HG02571 (cell line): ENCODE results near the gene CDC45.

Experiments
- ATAC-seq: cut with Tn5 transposase; IDR thresholded peaks from one replicate; pipeline ENCODE4 v1.9.1; 2021; ENCODE audit warnings: mild to moderate bottlenecking, moderate library complexity; ENCODE audit not compliant: unreplicated experiment

The CDC45 gene

GRCh38 chr22:19510919-19511341, 31.2 kb downstream of the CDC45 start:
- no peak for ATAC-seq

GRCh38 chr22:19513823-19514222, 34.1 kb downstream of the CDC45 start:
- no peak for ATAC-seq

GRCh38 chr22:19514831-19515565, 35.3 kb downstream of the CDC45 start:
- no peak for ATAC-seq

- ATAC-seq: no peak
Measured at GRCh38 chr22:19515654-19516377, 36.1 kb downstream of the CDC45 start.

- no peak for ATAC-seq
Measured at GRCh38 chr22:19516378-19517170, 36.9 kb downstream of the CDC45 start.

- no peak for ATAC-seq
Measured at GRCh38 chr22:19517171-19517500, 37.4 kb downstream of the CDC45 start.

- ATAC-seq: no peak
Measured at GRCh38 chr22:19517919-19518611, 38.3 kb downstream of the CDC45 start.

GRCh38 chr22:19518635-19519034, 38.9 kb downstream of the CDC45 start:
- no peak for ATAC-seq

GRCh38 chr22:19519041-19519926, 39.6 kb downstream of the CDC45 start:
- no peak for ATAC-seq

- no peak for ATAC-seq
Measured at GRCh38 chr22:19520007-19520406, 40.3 kb downstream of the CDC45 start.

GRCh38 chr22:19520566-19521305, 41.0 kb downstream of the CDC45 start:
- ATAC-seq: no peak

- ATAC-seq: no peak
Measured at GRCh38 chr22:19522190-19522880, 42.6 kb downstream of the CDC45 start.

GRCh38 chr22:19522881-19523239, 43.1 kb downstream of the CDC45 start:
- ATAC-seq: no peak

GRCh38 chr22:19523240-19524169, 43.8 kb downstream of the CDC45 start:
- no peak for ATAC-seq

- ATAC-seq: no peak
Measured at GRCh38 chr22:19524170-19525115, 44.7 kb downstream of the CDC45 start, which contains the start of gene CLDN5. Gene CLDN5 (minus strand): TSS chr22:19524410. CDS start chr22:19524255, 155 bp downstream.

- ATAC-seq: no peak
Measured at GRCh38 chr22:19525116-19525660, 45.5 kb downstream of the CDC45 start.
